HFF-Myc (cell line): ENCODE data around the gene ZNF48.
A peak's percentile ranks its signal among the peaks of the same experiment; 100 is the strongest.

Experiments used
- DNase-seq: peaks from one replicate; pipeline ENCODE4 v3.0.0-alpha.2; 2011; ENCODE audit warnings: low read depth; ENCODE audit errors: extremely low read depth
- H3K4me3 ChIP-seq: replicated peaks from 2 replicates; pipeline ENCODE4 v1.5.1; 2011; ENCODE audit warnings: low read depth, mild to moderate bottlenecking, control low read depth, low read length
- CTCF ChIP-seq: IDR thresholded peaks from 2 replicates; pipeline ENCODE4 v1.5.1; 2012; ENCODE audit warnings: mild to moderate bottlenecking, low read depth, low read length, control low read depth; ENCODE audit errors: missing control alignments

ZNF48 gene

GRCh38 chr16:30416624-30417528 lies 21.7 kb downstream of the ZNF48 start:
- TF ChIP-seq CTCF: no peak
- H3K4me3 ChIP-seq: peak overlapping the region; percentile 42
- no peak for DNase-seq

GRCh38 chr16:30417529-30418349 lies 22.5 kb downstream of the ZNF48 start:
- peak; percentile 5 for TF ChIP-seq CTCF
- H3K4me3 ChIP-seq: peak overlapping the region; percentile 42
- peak; percentile 80 for DNase-seq

GRCh38 chr16:30418350-30419181 lies 23.3 kb downstream of the ZNF48 start:
- H3K4me3 ChIP-seq: peak overlapping the region; percentile 42
- no peak for TF ChIP-seq CTCF
- no peak for DNase-seq

- DNase-seq: no peak
- no peak for TF ChIP-seq CTCF
- no peak overlapping the region for H3K4me3 ChIP-seq
Measured at GRCh38 chr16:30421010-30421409, 25.8 kb downstream of the ZNF48 start.

- peak overlapping the region; percentile 77 for H3K4me3 ChIP-seq
- TF ChIP-seq CTCF: no peak
- no peak for DNase-seq
Measured at GRCh38 chr16:30428055-30428454, 32.8 kb downstream of the ZNF48 start.

GRCh38 chr16:30429418-30429677 lies 34.1 kb downstream of the ZNF48 start:
- H3K4me3 ChIP-seq: peak overlapping the region; percentile 77
- DNase-seq: no peak
- TF ChIP-seq CTCF: no peak
